SK-N-SH treated with all-trans-retinoic acid at 6 μM for 48 hours (cell line): ENCODE measurements around the gene ADAMTS18.

ENCODE experiments used
- ARNTL ChIP-seq: fragments of 450-650 bp; formaldehyde crosslinking; IDR thresholded peaks from 2 replicates; pipeline ENCODE4 v1.5.0; 2020; ENCODE audit warnings: low read depth, mild to moderate bottlenecking, moderate library complexity, borderline replicate concordance
- BACH2 ChIP-seq: fragments of 250-450 bp; sonication (Bioruptor Pico); IDR thresholded peaks from 2 replicates; pipeline ENCODE4 v1.9.0; 2021; ENCODE audit warnings: mild to moderate bottlenecking, borderline replicate concordance
- CSDC2 ChIP-seq: fragments of 250-450 bp; sonication (Bioruptor Pico); IDR thresholded peaks from 2 replicates; pipeline ENCODE4 v1.5.0; 2020; ENCODE audit warnings: mild to moderate bottlenecking, moderate library complexity
- ESRRG ChIP-seq: fragments of 250-450 bp; sonication (Bioruptor Pico); IDR thresholded peaks from 2 replicates; pipeline ENCODE4 v1.6.1; 2021; ENCODE audit warnings: mild to moderate bottlenecking
- GLIS3 ChIP-seq: fragments of 250-450 bp; sonication (Bioruptor Pico); IDR thresholded peaks from 2 replicates; pipeline ENCODE4 v1.5.0; 2020; ENCODE audit warnings: mild to moderate bottlenecking, moderate library complexity
- ISL1 ChIP-seq: fragments of 250-450 bp; sonication (Bioruptor Pico); IDR thresholded peaks from 2 replicates; pipeline ENCODE4 v2.1.2; 2022; ENCODE audit warnings: mild to moderate bottlenecking, moderate library complexity
- RARB ChIP-seq: fragments of 250-450 bp; sonication (Bioruptor Pico); IDR thresholded peaks from 2 replicates; pipeline ENCODE4 v1.8.0; 2021; ENCODE audit warnings: mild to moderate bottlenecking, moderate library complexity
- TOX ChIP-seq: fragments of 250-450 bp; sonication (Bioruptor Pico); IDR thresholded peaks from 2 replicates; pipeline ENCODE4 v1.8.0; 2021; ENCODE audit warnings: mild to moderate bottlenecking, moderate library complexity, borderline replicate concordance
- ZC3H10 ChIP-seq: fragments of 250-450 bp; sonication (Bioruptor Pico); IDR thresholded peaks from 2 replicates; pipeline ENCODE4 v1.5.1; 2021; ENCODE audit warnings: mild to moderate bottlenecking, moderate library complexity
- ZFP3 ChIP-seq: fragments of 250-450 bp; sonication (Bioruptor Pico); IDR thresholded peaks from 2 replicates; pipeline ENCODE4 v1.5.0; 2020; ENCODE audit warnings: mild to moderate bottlenecking, moderate library complexity
- ZFP30 ChIP-seq: fragments of 450-650 bp; formaldehyde crosslinking; IDR thresholded peaks from 2 replicates; pipeline ENCODE4 v1.5.0; 2022; ENCODE audit warnings: mild to moderate bottlenecking, moderate library complexity
- ZNF8 ChIP-seq: fragments of 450-650 bp; formaldehyde crosslinking; IDR thresholded peaks from 2 replicates; pipeline ENCODE4 v1.5.0; 2020; ENCODE audit warnings: mild to moderate bottlenecking, moderate library complexity
- TF ChIP-seq, protein P1 (sequence below): fragments of 250-450 bp; sonication (Bioruptor Pico); IDR thresholded peaks from 2 replicates; pipeline ENCODE4 v1.5.0; 2020; ENCODE audit warnings: mild to moderate bottlenecking, moderate library complexity
- TF ChIP-seq, protein P2 (sequence below): fragments of 250-450 bp; sonication (Bioruptor Pico); IDR thresholded peaks from 2 replicates; pipeline ENCODE4 v1.5.1; 2020; ENCODE audit warnings: low read depth, mild to moderate bottlenecking, moderate library complexity

- TF ChIP-seq TOX (CRISPR knock-in tag) (no peak), ISL1 (CRISPR knock-in tag) (no peak), ZNF8 (no peak), RARB (CRISPR knock-in tag) (no peak), ZFP3 (CRISPR knock-in tag) (no peak), CSDC2 (no peak), ZFP30 (no peak), ARNTL (no peak), GLIS3 (CRISPR knock-in tag) (no peak), BACH2 (CRISPR knock-in tag) (no peak), ESRRG (CRISPR knock-in tag) (no peak), ZC3H10 (CRISPR knock-in tag) (no peak)
- TF ChIP-seq, protein P1, sequence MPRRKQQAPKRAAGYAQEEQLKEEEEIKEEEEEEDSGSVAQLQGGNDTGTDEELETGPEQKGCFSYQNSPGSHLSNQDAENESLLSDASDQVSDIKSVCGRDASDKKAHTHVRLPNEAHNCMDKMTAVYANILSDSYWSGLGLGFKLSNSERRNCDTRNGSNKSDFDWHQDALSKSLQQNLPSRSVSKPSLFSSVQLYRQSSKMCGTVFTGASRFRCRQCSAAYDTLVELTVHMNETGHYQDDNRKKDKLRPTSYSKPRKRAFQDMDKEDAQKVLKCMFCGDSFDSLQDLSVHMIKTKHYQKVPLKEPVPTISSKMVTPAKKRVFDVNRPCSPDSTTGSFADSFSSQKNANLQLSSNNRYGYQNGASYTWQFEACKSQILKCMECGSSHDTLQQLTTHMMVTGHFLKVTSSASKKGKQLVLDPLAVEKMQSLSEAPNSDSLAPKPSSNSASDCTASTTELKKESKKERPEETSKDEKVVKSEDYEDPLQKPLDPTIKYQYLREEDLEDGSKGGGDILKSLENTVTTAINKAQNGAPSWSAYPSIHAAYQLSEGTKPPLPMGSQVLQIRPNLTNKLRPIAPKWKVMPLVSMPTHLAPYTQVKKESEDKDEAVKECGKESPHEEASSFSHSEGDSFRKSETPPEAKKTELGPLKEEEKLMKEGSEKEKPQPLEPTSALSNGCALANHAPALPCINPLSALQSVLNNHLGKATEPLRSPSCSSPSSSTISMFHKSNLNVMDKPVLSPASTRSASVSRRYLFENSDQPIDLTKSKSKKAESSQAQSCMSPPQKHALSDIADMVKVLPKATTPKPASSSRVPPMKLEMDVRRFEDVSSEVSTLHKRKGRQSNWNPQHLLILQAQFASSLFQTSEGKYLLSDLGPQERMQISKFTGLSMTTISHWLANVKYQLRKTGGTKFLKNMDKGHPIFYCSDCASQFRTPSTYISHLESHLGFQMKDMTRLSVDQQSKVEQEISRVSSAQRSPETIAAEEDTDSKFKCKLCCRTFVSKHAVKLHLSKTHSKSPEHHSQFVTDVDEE (CRISPR knock-in tag): no peak
- TF ChIP-seq, protein P2, sequence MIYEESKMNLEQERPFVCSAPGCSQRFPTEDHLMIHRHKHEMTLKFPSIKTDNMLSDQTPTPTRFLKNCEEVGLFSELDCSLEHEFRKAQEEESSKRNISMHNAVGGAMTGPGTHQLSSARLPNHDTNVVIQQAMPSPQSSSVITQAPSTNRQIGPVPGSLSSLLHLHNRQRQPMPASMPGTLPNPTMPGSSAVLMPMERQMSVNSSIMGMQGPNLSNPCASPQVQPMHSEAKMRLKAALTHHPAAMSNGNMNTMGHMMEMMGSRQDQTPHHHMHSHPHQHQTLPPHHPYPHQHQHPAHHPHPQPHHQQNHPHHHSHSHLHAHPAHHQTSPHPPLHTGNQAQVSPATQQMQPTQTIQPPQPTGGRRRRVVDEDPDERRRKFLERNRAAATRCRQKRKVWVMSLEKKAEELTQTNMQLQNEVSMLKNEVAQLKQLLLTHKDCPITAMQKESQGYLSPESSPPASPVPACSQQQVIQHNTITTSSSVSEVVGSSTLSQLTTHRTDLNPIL (CRISPR knock-in tag): no peak
These were observed 157.7 kb downstream of the ADAMTS18 start for GRCh38 chr16:77277141-77277540.
